Measurements from ENCODE around the gene CSH1.
"Not testable (repeated sequence)": the region's sequence is repeated elsewhere in the genome, so short reads cannot be mapped to it uniquely, and the experiment has no call there.

- not testable (repeated sequence) for TF ChIP-seq POLR2A (IDR thresholded peaks at IDR 0.05; ENCODE audit: extremely low read depth, insufficient read length); MAX (IDR thresholded peaks at IDR 0.05; ENCODE audit: low read depth, low read length)
- TF ChIP-seq, protein P1, sequence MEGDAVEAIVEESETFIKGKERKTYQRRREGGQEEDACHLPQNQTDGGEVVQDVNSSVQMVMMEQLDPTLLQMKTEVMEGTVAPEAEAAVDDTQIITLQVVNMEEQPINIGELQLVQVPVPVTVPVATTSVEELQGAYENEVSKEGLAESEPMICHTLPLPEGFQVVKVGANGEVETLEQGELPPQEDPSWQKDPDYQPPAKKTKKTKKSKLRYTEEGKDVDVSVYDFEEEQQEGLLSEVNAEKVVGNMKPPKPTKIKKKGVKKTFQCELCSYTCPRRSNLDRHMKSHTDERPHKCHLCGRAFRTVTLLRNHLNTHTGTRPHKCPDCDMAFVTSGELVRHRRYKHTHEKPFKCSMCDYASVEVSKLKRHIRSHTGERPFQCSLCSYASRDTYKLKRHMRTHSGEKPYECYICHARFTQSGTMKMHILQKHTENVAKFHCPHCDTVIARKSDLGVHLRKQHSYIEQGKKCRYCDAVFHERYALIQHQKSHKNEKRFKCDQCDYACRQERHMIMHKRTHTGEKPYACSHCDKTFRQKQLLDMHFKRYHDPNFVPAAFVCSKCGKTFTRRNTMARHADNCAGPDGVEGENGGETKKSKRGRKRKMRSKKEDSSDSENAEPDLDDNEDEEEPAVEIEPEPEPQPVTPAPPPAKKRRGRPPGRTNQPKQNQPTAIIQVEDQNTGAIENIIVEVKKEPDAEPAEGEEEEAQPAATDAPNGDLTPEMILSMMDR (IDR thresholded peaks at IDR 0.05; ENCODE audit: low read depth, low read length): not testable (repeated sequence)
Observed at GRCh38 chr17:63915753-63916152, 19.4 kb upstream of the CSH1 start.

All from NB4 (cell line).